Sigmoid colon (tissue), 4 donors: ENCODE results near the gene MYT1.

Experiments used
- EP300 ChIP-seq, 4 donors: sonication (generic); formaldehyde crosslinking; IDR thresholded peaks; one replicate each; pipeline ENCODE4 v1.6.1; 2017; ENCODE audit warnings: antibody characterized with exemption in 4 of 4
- POLR2AphosphoS5 ChIP-seq, 4 donors: sonication (generic); formaldehyde crosslinking; IDR thresholded peaks; one replicate each; pipeline ENCODE4 v1.6.1; 2017; ENCODE audit warnings: antibody characterized with exemption in 4 of 4
- TF ChIP-seq, protein P1 (sequence below), 4 experiments: fragments of 450-650 bp in 3 of 4; fragments of 200-600 bp in 1 of 4; IDR thresholded peaks; one replicate each; pipeline ENCODE4 v1.5.1; 2016 to 2019; ENCODE audit warnings: antibody characterized with exemption in 4 of 4, mild to moderate bottlenecking in 3 of 4, moderate library complexity in 2 of 4

- TF ChIP-seq EP300 (IDR thresholded peaks at IDR 0.05) (no peak), POLR2AphosphoS5 (IDR thresholded peaks at IDR 0.05) (no peak)
- TF ChIP-seq, protein P1, sequence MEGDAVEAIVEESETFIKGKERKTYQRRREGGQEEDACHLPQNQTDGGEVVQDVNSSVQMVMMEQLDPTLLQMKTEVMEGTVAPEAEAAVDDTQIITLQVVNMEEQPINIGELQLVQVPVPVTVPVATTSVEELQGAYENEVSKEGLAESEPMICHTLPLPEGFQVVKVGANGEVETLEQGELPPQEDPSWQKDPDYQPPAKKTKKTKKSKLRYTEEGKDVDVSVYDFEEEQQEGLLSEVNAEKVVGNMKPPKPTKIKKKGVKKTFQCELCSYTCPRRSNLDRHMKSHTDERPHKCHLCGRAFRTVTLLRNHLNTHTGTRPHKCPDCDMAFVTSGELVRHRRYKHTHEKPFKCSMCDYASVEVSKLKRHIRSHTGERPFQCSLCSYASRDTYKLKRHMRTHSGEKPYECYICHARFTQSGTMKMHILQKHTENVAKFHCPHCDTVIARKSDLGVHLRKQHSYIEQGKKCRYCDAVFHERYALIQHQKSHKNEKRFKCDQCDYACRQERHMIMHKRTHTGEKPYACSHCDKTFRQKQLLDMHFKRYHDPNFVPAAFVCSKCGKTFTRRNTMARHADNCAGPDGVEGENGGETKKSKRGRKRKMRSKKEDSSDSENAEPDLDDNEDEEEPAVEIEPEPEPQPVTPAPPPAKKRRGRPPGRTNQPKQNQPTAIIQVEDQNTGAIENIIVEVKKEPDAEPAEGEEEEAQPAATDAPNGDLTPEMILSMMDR (IDR thresholded peaks at IDR 0.05) = no peak
Measured at GRCh38 chr20:64157878-64158277, 6.4 kb upstream of the MYT1 start.
